B cell (primary cell): ENCODE data around the gene NGLY1. TPM values are rescaled to one million over a fixed set of nuclear protein-coding genes. Genes with fewer than 3 reads are reported as not detected.

Experiments
- ATAC-seq: fragments of 200-7000 bp; cut with Tn5 transposase; one replicate; pipeline ENCODE4 v1.10.0; 2021; ENCODE audit warnings: low read depth, mild to moderate bottlenecking, moderate number of reproducible peaks, moderate library complexity
- CTCF ChIA-PET: fragments of 350-600 bp; sonication (Branson Sonifier 250); formaldehyde crosslinking; loops from one replicate; lab custom pipeline; 2021; ENCODE audit warnings: antibody characterized with exemption, inconsistent platforms; lab: Charles Lee
- POLR2A ChIA-PET: fragments of 350-600 bp; sonication (Branson Sonifier 250); formaldehyde crosslinking; loops from one replicate; lab custom pipeline; 2021; ENCODE audit warnings: antibody characterized with exemption; lab: Charles Lee
- DNase-seq: peaks from one replicate; pipeline ENCODE4 v3.0.0; 2013
- H2AFZ ChIP-seq: 2 replicates; pipeline ENCODE4 v1.6.1; 2012; ENCODE audit warnings: mild to moderate bottlenecking, low read depth, low read length; ENCODE audit not compliant: insufficient read depth, poor library complexity, severe bottlenecking
- H3K27ac ChIP-seq, 2 donors: 1 replicate in 1 of 2; 2 replicates in 1 of 2; pipeline ENCODE4 v1.5.1; 2012 to 2013; ENCODE audit warnings: low read length in 2 of 2, mild to moderate bottlenecking in 2 of 2, moderate library complexity in 1 of 2
- H3K27me3 ChIP-seq, 4 experiments: fragments of 200-600 bp in 1 of 4; sonication (generic) in 1 of 4; replicated peaks in 1 of 4; 1 replicate in 2 of 4; 2 replicates in 2 of 4; pipeline versions ENCODE4 v1.6.1 to v1.7.0; 2013 to 2016; ENCODE audit warnings: low read length in 3 of 4, mild to moderate bottlenecking in 2 of 4, mixed read lengths in 1 of 4, moderate library complexity in 1 of 4; ENCODE audit not compliant: insufficient read depth in 4 of 4, control insufficient read depth in 3 of 4; ENCODE audit errors: control extremely low read depth in 1 of 4
- H3K36me3 ChIP-seq, 2 experiments: replicated peaks in 1 of 2; 1 replicate in 1 of 2; 2 replicates in 1 of 2; pipeline versions ENCODE4 v1.6.1 to v1.7.1; 2013; ENCODE audit warnings: low read length in 1 of 2; ENCODE audit not compliant: insufficient read depth in 2 of 2, control insufficient read depth in 1 of 2; ENCODE audit errors: control extremely low read depth in 1 of 2, extremely low read depth in 1 of 2
- H3K4me1 ChIP-seq, 2 donors: fragments of 200-600 bp in 1 of 2; sonication (generic) in 1 of 2; 1 replicate in 1 of 2; 2 replicates in 1 of 2; pipeline versions ENCODE4 v1.5.1 to v1.6.1; 2013 to 2017; ENCODE audit warnings: low read length in 2 of 2; ENCODE audit not compliant: control insufficient read depth in 2 of 2, insufficient read depth in 2 of 2
- H3K4me2 ChIP-seq: replicated peaks from 2 replicates; pipeline ENCODE3; 2012; ENCODE audit warnings: mild to moderate bottlenecking, low read depth, low read length; ENCODE audit not compliant: poor library complexity, severe bottlenecking
- H3K4me3 ChIP-seq, 5 experiments: fragments of 200-600 bp in 1 of 5; sonication (generic) in 1 of 5; 1 replicate in 3 of 5; 2 replicates in 2 of 5; pipeline versions ENCODE4 v1.5.1 to v1.7.0; 2011 to 2016; ENCODE audit warnings: low read length in 4 of 5, mild to moderate bottlenecking in 4 of 5, low read depth in 2 of 5, control low read depth in 1 of 5, moderate library complexity in 1 of 5; ENCODE audit not compliant: insufficient read depth in 1 of 5; ENCODE audit errors: control extremely low read depth in 1 of 5, extremely low read depth in 1 of 5
- H3K79me2 ChIP-seq: fragments of 200-600 bp; sonication (generic); one replicate; pipeline ENCODE4 v1.6.0; 2016; ENCODE audit warnings: low read length; ENCODE audit not compliant: control insufficient read depth, insufficient read depth
- H3K9ac ChIP-seq: fragments of 200-600 bp; sonication (generic); 2 replicates; pipeline ENCODE4 v1.6.1; 2017; ENCODE audit warnings: mild to moderate bottlenecking, low read length, moderate library complexity
- H3K9me3 ChIP-seq, 3 donors: one replicate each; pipeline versions ENCODE4 v1.6.1 to v1.7.1; 2013; ENCODE audit warnings: low read length in 2 of 3; ENCODE audit not compliant: control insufficient read depth in 2 of 3, insufficient read depth in 1 of 3; ENCODE audit errors: control extremely low read depth in 1 of 3
- H4K20me1 ChIP-seq: 2 replicates; pipeline ENCODE4 v1.6.0; 2012; ENCODE audit warnings: mild to moderate bottlenecking, low read length; ENCODE audit not compliant: insufficient read depth, control insufficient read depth, poor library complexity, severe bottlenecking
- H3K27ac Mint-ChIP-seq: one replicate; pipeline ENCODE4 v1.8.0; 2021; ENCODE audit warnings: mixed read lengths
- H3K27me3 Mint-ChIP-seq: one replicate; pipeline ENCODE4 v1.8.0; 2021; ENCODE audit warnings: mixed read lengths
- H3K4me1 Mint-ChIP-seq: one replicate; pipeline ENCODE4 v1.8.0; 2021; ENCODE audit warnings: mixed read lengths
- H3K4me3 Mint-ChIP-seq: one replicate; pipeline ENCODE4 v1.8.0; 2021; ENCODE audit warnings: mixed read lengths
- H3K9me3 Mint-ChIP-seq: one replicate; pipeline ENCODE4 v1.8.0; 2022; ENCODE audit warnings: mixed read lengths; ENCODE audit not compliant: insufficient read depth
- CTCF ChIP-seq: fragments of 200-600 bp; IDR thresholded peaks from one replicate; pipeline ENCODE4 v1.8.0; 2022; ENCODE audit warnings: antibody characterized with exemption, mild to moderate bottlenecking
- EZH2 ChIP-seq: IDR thresholded peaks from 2 replicates; pipeline ENCODE4 v1.6.1; 2012; ENCODE audit warnings: borderline replicate concordance, low read depth, mild to moderate bottlenecking, moderate library complexity, low read length; ENCODE audit not compliant: insufficient read depth, poor library complexity, severe bottlenecking
- WGBS: methylation state at CpG from one replicate; pipeline ENCODE4 v1.1.5; 2013; ENCODE audit warnings: missing lambda C conversion rate; ENCODE audit not compliant: insufficient coverage; 5-methylcytosine and 5-hydroxymethylcytosine counted together
- intact Hi-C: fragments of 100-400 bp; cut with micrococcal nuclease; formaldehyde crosslinking; loops from one replicate; pipeline ENCODE4 v1.10.0; 2022
- polyA plus RNA-seq: library from polyadenylated mRNA; depleted of rRNA; stranded (reverse); fragments of >200 nt; gene quantifications from 2 replicates; pipeline ENCODE4 v1.2.3, GENCODE V29; 2012
- total RNA-seq, 2 donors: library from RNA; stranded (reverse); fragments of 120-200 nt in 1 of 2; gene quantifications; 1 replicate in 1 of 2; 2 replicates in 1 of 2; pipeline versions ENCODE4 v1.2.3 to v1.2.4, GENCODE V29; 2013 to 2022

The NGLY1 gene
- total and polyA plus RNA-seq, 2 donors (not counting 1 experiment from before 2014, with no cell fraction given), result 24.2 to 145 TPM

DNA sequence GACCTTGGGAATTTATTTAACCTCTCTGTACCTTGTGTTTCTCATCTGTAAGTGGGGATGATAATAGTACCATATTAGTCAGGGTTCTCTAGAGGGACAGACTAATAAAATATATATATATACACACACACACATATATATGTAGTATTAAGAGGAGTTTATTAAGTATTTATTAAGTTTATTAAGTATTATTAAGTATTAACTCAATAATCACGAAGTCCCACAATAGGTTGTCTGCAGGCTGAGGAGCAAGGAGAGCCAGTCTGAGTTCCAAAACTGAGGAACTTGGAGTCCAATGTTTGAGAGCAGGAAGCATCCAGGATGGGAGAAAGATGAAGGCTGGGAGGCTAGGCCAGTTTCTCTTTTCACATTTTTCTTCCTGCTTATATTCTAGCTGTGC, 21.4 kb upstream of the NGLY1 start:
- H3K27me3 ChIP-seq, result peaks cover 0 to 5% (median 0%) of the 10 kb centered on the region in 4 experiments
- intact Hi-C loops, result no loop called here
- Mint-ChIP-seq H3K27ac (no peak overlapping the region), H3K27me3 (peaks cover 16% of the 10 kb centered on the region), H3K4me3 (no peak overlapping the region), H3K9me3 (no peaks in the 10 kb centered on the region), H3K4me1 (no peaks in the 10 kb centered on the region)
- no peak overlapping the region for H3K9ac ChIP-seq
- H3K4me2 ChIP-seq, result no peak overlapping the region
- no peaks in the 10 kb centered on the region for H4K20me1 ChIP-seq
- WGBS, result no CpG with 5 or more reads among the region's 1 CpG
- H3K9me3 ChIP-seq, result no peaks in the 10 kb centered on the region
- no peak overlapping the region for H3K4me3 ChIP-seq
- DNase-seq (no peak), ATAC-seq (no peak)
- ChIA-PET CTCF (no interaction called here), POLR2A (no interaction called here)
- H3K79me2 ChIP-seq, result no peaks in the 10 kb centered on the region
- TF ChIP-seq EZH2, result no peak
- TF ChIP-seq CTCF, result no peak
- no peak overlapping the region for H3K27ac ChIP-seq
- no peaks in the 10 kb centered on the region for H3K36me3 ChIP-seq
- no peak overlapping the region for H2AFZ ChIP-seq
- H3K4me1 ChIP-seq, result no peaks in the 10 kb centered on the region

DNA sequence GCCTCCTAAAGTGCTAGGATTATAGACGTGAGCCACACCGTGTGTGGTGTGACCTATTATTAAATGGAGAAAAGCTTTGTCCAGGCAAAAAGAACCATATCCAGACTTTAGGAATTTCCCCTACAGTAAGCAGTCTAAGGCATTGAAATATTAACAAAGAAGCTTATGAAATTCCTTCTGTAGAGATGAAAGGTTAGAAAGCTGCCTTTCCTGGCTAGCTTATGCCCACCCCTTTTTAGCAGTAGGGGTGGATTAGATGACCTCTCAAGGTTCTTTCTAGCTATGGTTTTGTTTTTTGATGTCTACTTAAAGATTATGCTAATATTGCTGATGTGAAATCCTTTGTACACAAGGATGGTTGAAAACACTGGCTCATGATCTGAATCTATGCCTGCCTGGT, 20.6 kb upstream of the NGLY1 start:
- CTCF ChIA-PET, result no interaction called here

More for the DNA sequence above, 20.6 kb upstream of the NGLY1 start:
- peaks cover 13% of the 10 kb centered on the region for H3K27me3 Mint-ChIP-seq
- no peaks in the 10 kb centered on the region for H3K9me3 Mint-ChIP-seq
- Histone ChIP-seq H3K4me3 (no peak overlapping the region), H3K27ac (no peak overlapping the region), H3K27me3 (peaks cover 0 to 5% (median 0%) of the 10 kb centered on the region in 4 experiments), H4K20me1 (no peaks in the 10 kb centered on the region), H3K9ac (no peak overlapping the region), H3K9me3 (no peaks in the 10 kb centered on the region), H3K36me3 (no peaks in the 10 kb centered on the region), H3K4me2 (no peak overlapping the region), H2AFZ (no peak overlapping the region), H3K4me1 (no peaks in the 10 kb centered on the region), H3K79me2 (no peaks in the 10 kb centered on the region)
- POLR2A ChIA-PET, result interaction anchor here (0.6 kb wide), 1 partner anchor 143 kb away, joined by 10 read pairs; no protein-coding TSS in a partner anchor
- no peaks in the 10 kb centered on the region for H3K4me1 Mint-ChIP-seq
- DNase-seq (no peak), ATAC-seq (no peak)
- intact Hi-C loops, result no loop called here
- H3K27ac Mint-ChIP-seq, result no peak overlapping the region
- no peak for TF ChIP-seq CTCF
- no peak for TF ChIP-seq EZH2
- no CpG with 5 or more reads among the region's 2 CpGs for WGBS
- H3K4me3 Mint-ChIP-seq, result no peak overlapping the region
